ENCODE measurements around the gene KCNE2.

KCNE2 gene

GRCh38 chr21:34363733-34364132 lies at the start of gene KCNE2:
Gene KCNE2 (plus strand): TSS chr21:34364006. CDS start chr21:34370479, 6,473 bp downstream.
- ATAC-seq (replicated peaks) (no peak), DNase-seq (no peak)
- H3K36me3 Mint-ChIP-seq: no peaks in the 10 kb centered on the region
- peaks cover 2 to 3% of the 10 kb centered on the region in 2 donors for H3K9me3 Mint-ChIP-seq
- H3K4me1 Mint-ChIP-seq: peaks cover 7 to 8% of the 10 kb centered on the region in 2 donors
- H3K27me3 Mint-ChIP-seq: peaks cover 26 to 28% of the 10 kb centered on the region in 2 donors
- H3K27ac Mint-ChIP-seq: no peak within 1 kb of the TSS
- no peak within 1 kb of the TSS for H3K4me3 Mint-ChIP-seq

GRCh38 chr21:34319585-34319984 lies 44.2 kb upstream of the KCNE2 start:
- H3K36me3 Mint-ChIP-seq: peaks cover 0 to 1% of the 10 kb centered on the region in 2 donors
- no peak for DNase-seq
- no peak for ATAC-seq (replicated peaks)
- H3K27ac Mint-ChIP-seq: no peak overlapping the region
- H3K27me3 Mint-ChIP-seq: peaks cover 7 to 16% of the 10 kb centered on the region in 2 donors
- H3K4me1 Mint-ChIP-seq: no peaks in the 10 kb centered on the region
- no peak overlapping the region for H3K4me3 Mint-ChIP-seq
- H3K9me3 Mint-ChIP-seq: peaks cover 2 to 3% of the 10 kb centered on the region in 2 donors

- H3K9me3 Mint-ChIP-seq: peaks cover 2 to 3% of the 10 kb centered on the region in 2 donors
- no peak overlapping the region for H3K4me3 Mint-ChIP-seq
- ATAC-seq (replicated peaks) (no peak), DNase-seq (no peak)
- peaks cover 7 to 16% of the 10 kb centered on the region in 2 donors for H3K27me3 Mint-ChIP-seq
- no peak overlapping the region for H3K27ac Mint-ChIP-seq
- no peaks in the 10 kb centered on the region for H3K4me1 Mint-ChIP-seq
- H3K36me3 Mint-ChIP-seq: peaks cover 0 to 1% of the 10 kb centered on the region in 2 donors
Measured at GRCh38 chr21:34320011-34320410, 43.8 kb upstream of the KCNE2 start.

GRCh38 chr21:34330055-34330454 lies 33.8 kb upstream of the KCNE2 start:
- Mint-ChIP-seq H3K4me1 (no peaks in the 10 kb centered on the region), H3K4me3 (no peak overlapping the region), H3K27ac (no peak overlapping the region), H3K27me3 (peaks cover 4 to 16% of the 10 kb centered on the region in 2 donors), H3K36me3 (peaks cover 0 to 7% of the 10 kb centered on the region in 2 donors), H3K9me3 (peaks cover 11% of the 10 kb centered on the region in 2 donors)
- DNase-seq (no peak), ATAC-seq (replicated peaks) (no peak)

- Mint-ChIP-seq H3K27ac (no peak overlapping the region), H3K4me3 (no peak overlapping the region), H3K36me3 (peaks cover 0 to 7% of the 10 kb centered on the region in 2 donors), H3K27me3 (peaks cover 4 to 16% of the 10 kb centered on the region in 2 donors), H3K4me1 (no peaks in the 10 kb centered on the region), H3K9me3 (peaks cover 11% of the 10 kb centered on the region in 2 donors)
- ATAC-seq (replicated peaks): no peak
- no peak for DNase-seq
Measured at GRCh38 chr21:34331726-34332125, 32.1 kb upstream of the KCNE2 start.

- peaks cover 0 to 7% of the 10 kb centered on the region in 2 donors for H3K36me3 Mint-ChIP-seq
- peaks cover 11% of the 10 kb centered on the region in 2 donors for H3K9me3 Mint-ChIP-seq
- ATAC-seq (replicated peaks): no peak
Measured at GRCh38 chr21:34332347-34332746, 31.5 kb upstream of the KCNE2 start.

GRCh38 chr21:34333121-34333739 lies 30.6 kb upstream of the KCNE2 start:
- ATAC-seq (replicated peaks) (no peak), DNase-seq (no peak)
- Mint-ChIP-seq H3K4me1 (no peaks in the 10 kb centered on the region), H3K27ac (no peak overlapping the region), H3K9me3 (peaks cover 11% of the 10 kb centered on the region in 2 donors), H3K36me3 (peaks cover 0 to 7% of the 10 kb centered on the region in 2 donors), H3K27me3 (peaks cover 13% of the 10 kb centered on the region in 2 donors), H3K4me3 (no peak overlapping the region)

More at GRCh38 chr21:34332347-34332746, 31.5 kb upstream of the KCNE2 start:
- H3K4me1 Mint-ChIP-seq: no peaks in the 10 kb centered on the region
- H3K27ac Mint-ChIP-seq: no peak overlapping the region
- H3K27me3 Mint-ChIP-seq: peaks cover 9 to 14% of the 10 kb centered on the region in 2 donors
- no peak for DNase-seq
- H3K4me3 Mint-ChIP-seq: no peak overlapping the region

GRCh38 chr21:34335316-34335715 lies 28.5 kb upstream of the KCNE2 start:
- Mint-ChIP-seq H3K27ac (no peak overlapping the region), H3K27me3 (peaks cover 13% of the 10 kb centered on the region in 2 donors), H3K4me1 (no peaks in the 10 kb centered on the region), H3K36me3 (no peaks in the 10 kb centered on the region), H3K4me3 (no peak overlapping the region), H3K9me3 (no peaks in the 10 kb centered on the region)
- DNase-seq (no peak), ATAC-seq (replicated peaks) (no peak)

GRCh38 chr21:34336245-34336644 lies 27.6 kb upstream of the KCNE2 start:
- DNase-seq (no peak), ATAC-seq (replicated peaks) (no peak)
- H3K4me3 Mint-ChIP-seq: no peak overlapping the region
- H3K4me1 Mint-ChIP-seq: no peaks in the 10 kb centered on the region
- peaks cover 13% of the 10 kb centered on the region in 2 donors for H3K27me3 Mint-ChIP-seq
- H3K27ac Mint-ChIP-seq: no peak overlapping the region
- no peaks in the 10 kb centered on the region for H3K36me3 Mint-ChIP-seq
- H3K9me3 Mint-ChIP-seq: no peaks in the 10 kb centered on the region

- Mint-ChIP-seq H3K4me3 (no peak overlapping the region), H3K27ac (no peak overlapping the region), H3K4me1 (no peaks in the 10 kb centered on the region), H3K36me3 (no peaks in the 10 kb centered on the region), H3K27me3 (peaks cover 13% of the 10 kb centered on the region in 2 donors), H3K9me3 (no peaks in the 10 kb centered on the region)
- ATAC-seq (replicated peaks) (no peak), DNase-seq (no peak)
Measured at GRCh38 chr21:34336756-34337391, 26.9 kb upstream of the KCNE2 start.

GRCh38 chr21:34337741-34338140 lies 26.1 kb upstream of the KCNE2 start:
- no peaks in the 10 kb centered on the region for H3K36me3 Mint-ChIP-seq
- H3K4me3 Mint-ChIP-seq: no peak overlapping the region
- H3K9me3 Mint-ChIP-seq: no peaks in the 10 kb centered on the region
- no peak for DNase-seq
- no peak overlapping the region for H3K27ac Mint-ChIP-seq
- no peaks in the 10 kb centered on the region for H3K4me1 Mint-ChIP-seq
- ATAC-seq (replicated peaks): no peak
- peaks cover 13% of the 10 kb centered on the region in 2 donors for H3K27me3 Mint-ChIP-seq

- H3K4me1 Mint-ChIP-seq: no peaks in the 10 kb centered on the region
- H3K27me3 Mint-ChIP-seq: peaks cover 13% of the 10 kb centered on the region in 2 donors
- no peak overlapping the region for H3K27ac Mint-ChIP-seq
- no peaks in the 10 kb centered on the region for H3K36me3 Mint-ChIP-seq
- DNase-seq (no peak), ATAC-seq (replicated peaks) (no peak)
- H3K4me3 Mint-ChIP-seq: no peak overlapping the region
- H3K9me3 Mint-ChIP-seq: no peaks in the 10 kb centered on the region
Measured at GRCh38 chr21:34338226-34338625, 25.6 kb upstream of the KCNE2 start.

GRCh38 chr21:34340061-34340460 lies 23.7 kb upstream of the KCNE2 start:
- Mint-ChIP-seq H3K9me3 (no peaks in the 10 kb centered on the region), H3K27ac (no peak overlapping the region), H3K27me3 (peaks cover 13 to 15% of the 10 kb centered on the region in 2 donors), H3K4me1 (no peaks in the 10 kb centered on the region), H3K4me3 (no peak overlapping the region), H3K36me3 (no peaks in the 10 kb centered on the region)
- DNase-seq (no peak), ATAC-seq (replicated peaks) (no peak)

- no peak overlapping the region for H3K27ac Mint-ChIP-seq
- H3K4me3 Mint-ChIP-seq: no peak overlapping the region
- no peaks in the 10 kb centered on the region for H3K4me1 Mint-ChIP-seq
- H3K36me3 Mint-ChIP-seq: no peaks in the 10 kb centered on the region
- peaks cover 9 to 20% of the 10 kb centered on the region in 2 donors for H3K27me3 Mint-ChIP-seq
- ATAC-seq (replicated peaks) (no peak), DNase-seq (no peak)
- no peaks in the 10 kb centered on the region for H3K9me3 Mint-ChIP-seq
Measured at GRCh38 chr21:34342476-34342875, 21.3 kb upstream of the KCNE2 start.

GRCh38 chr21:34343347-34343746 lies 20.5 kb upstream of the KCNE2 start:
- Mint-ChIP-seq H3K27ac (no peak overlapping the region), H3K4me1 (peaks cover 0 to 6% of the 10 kb centered on the region in 2 donors), H3K36me3 (no peaks in the 10 kb centered on the region), H3K9me3 (no peaks in the 10 kb centered on the region), H3K4me3 (no peak overlapping the region), H3K27me3 (peaks cover 7 to 19% of the 10 kb centered on the region in 2 donors)
- no peak for DNase-seq
- ATAC-seq (replicated peaks): no peak

Measured in stimulated activated naive B cell treated with anti-CD40 and anti-IgM and Interleukin-4, amounts not matched to agents 10 μg/mL and 1 μg/mL and 100 μg/mL, for 72 hours (primary cell).